Kidney (tissue), 14 donors: Measurements from ENCODE around the gene FHDC1. TPM values are rescaled to one million over a fixed set of nuclear protein-coding genes. Genes with fewer than 3 reads are reported as not detected.

ENCODE experiments used
- DNase-seq, 5 donors: peaks; one replicate each; pipeline ENCODE4 v3.0.0-alpha.2; 2013 to 2020
- FAIRE-seq: peaks from 2 replicates; lab custom pipeline; 2012; peaks lifted over from hg19 to GRCh38; lab: Jason Lieb, UNC
- H3K27ac ChIP-seq, 2 donors: one replicate each; pipeline ENCODE4 v1.7.0; 2013; ENCODE audit warnings: low read depth in 2 of 2, low read length in 2 of 2, inconsistent platforms in 1 of 2
- H3K27me3 ChIP-seq: one replicate; pipeline ENCODE4 v1.7.1; 2013; ENCODE audit warnings: low read length, inconsistent platforms; ENCODE audit not compliant: control insufficient read depth, insufficient read depth
- H3K36me3 ChIP-seq, 3 donors: one replicate each; pipeline versions ENCODE4 v1.7.0 to v1.7.1; 2013; ENCODE audit warnings: low read length in 3 of 3, control low read depth in 1 of 3, inconsistent platforms in 1 of 3; ENCODE audit not compliant: insufficient read depth in 3 of 3, control insufficient read depth in 2 of 3
- H3K4me1 ChIP-seq, 3 donors: one replicate each; pipeline versions ENCODE4 v1.7.0 to v1.7.1; 2013; ENCODE audit warnings: low read length in 3 of 3, inconsistent platforms in 1 of 3, low read depth in 1 of 3; ENCODE audit not compliant: control insufficient read depth in 2 of 3, insufficient read depth in 2 of 3
- H3K4me3 ChIP-seq, 3 donors: one replicate each; pipeline versions ENCODE4 v1.7.0 to v1.8.1; 2013; ENCODE audit warnings: low read length in 3 of 3, control low read depth in 1 of 3, inconsistent platforms in 1 of 3
- H3K9ac ChIP-seq, 3 donors: one replicate each; pipeline versions ENCODE4 v1.7.0 to v1.7.1; 2013; ENCODE audit warnings: low read length in 3 of 3, control low read depth in 1 of 3, inconsistent platforms in 1 of 3
- H3K9me3 ChIP-seq, 3 donors: one replicate each; pipeline versions ENCODE4 v1.7.0 to v1.7.1; 2013; ENCODE audit warnings: low read length in 3 of 3, control low read depth in 1 of 3, inconsistent platforms in 1 of 3; ENCODE audit not compliant: control insufficient read depth in 2 of 3, insufficient read depth in 1 of 3
- intact Hi-C: fragments of 100-400 bp; cut with DNase I; formaldehyde crosslinking; loops from one replicate; pipeline ENCODE4 v1.11.1; 2022
- polyA plus RNA-seq: library from polyadenylated mRNA; stranded (reverse); fragments of 350-450 nt; fragmentation: Illumina TruSeq; extraction: RNeasy Lipid Tissue Mini Kit (QIAGEN cat#74804); gene quantifications from one replicate; pipeline ENCODE4 v1.2.3, GENCODE V29; 2014; ENCODE audit warnings: low read depth, low replicate concordance; ENCODE audit not compliant: insufficient read depth
- total RNA-seq: library from RNA; stranded (reverse); fragmentation: NEBNext Ultra II Directional; extraction: Animal tissue kit (Norgen Biotek cat#: 25700); gene quantifications from one replicate; pipeline ENCODE4 v1.2.1, GENCODE V29; 2021
- TF ChIP-seq, protein P1 (sequence below): IDR thresholded peaks from 3 replicates; pipeline ENCODE4 v1.5.1; 2012; ENCODE audit warnings: mild to moderate bottlenecking, moderate library complexity, borderline replicate concordance; ENCODE audit not compliant: insufficient read depth; ENCODE audit errors: extremely low read depth
- donor health status: control.
- donor health status: control.
- donor health status: control.
- donor health status: control.
- donor health status: control.
- donor health status: DM: yes; HTN: yes; CAD: no.
- donor health status: Normal renal cell carcinoma (clear cell type).

FHDC1 gene
- total and polyA plus RNA-seq, 2 donors from 2014 or later: 1.5 to 5.9 TPM

GRCh38 chr4:153010146-153010545 is 74.0 kb downstream of the FHDC1 start:
- Histone ChIP-seq H3K4me3 (no peak overlapping the region), H3K4me1 (no peaks in the 10 kb centered on the region), H3K27ac (no peak overlapping the region), H3K9ac (no peak overlapping the region), H3K36me3 (no peaks in the 10 kb centered on the region), H3K9me3 (no peaks in the 10 kb centered on the region), H3K27me3 (no peaks in the 10 kb centered on the region)
- FAIRE-seq (no peak), DNase-seq (no peak)
- TF ChIP-seq, protein P1, sequence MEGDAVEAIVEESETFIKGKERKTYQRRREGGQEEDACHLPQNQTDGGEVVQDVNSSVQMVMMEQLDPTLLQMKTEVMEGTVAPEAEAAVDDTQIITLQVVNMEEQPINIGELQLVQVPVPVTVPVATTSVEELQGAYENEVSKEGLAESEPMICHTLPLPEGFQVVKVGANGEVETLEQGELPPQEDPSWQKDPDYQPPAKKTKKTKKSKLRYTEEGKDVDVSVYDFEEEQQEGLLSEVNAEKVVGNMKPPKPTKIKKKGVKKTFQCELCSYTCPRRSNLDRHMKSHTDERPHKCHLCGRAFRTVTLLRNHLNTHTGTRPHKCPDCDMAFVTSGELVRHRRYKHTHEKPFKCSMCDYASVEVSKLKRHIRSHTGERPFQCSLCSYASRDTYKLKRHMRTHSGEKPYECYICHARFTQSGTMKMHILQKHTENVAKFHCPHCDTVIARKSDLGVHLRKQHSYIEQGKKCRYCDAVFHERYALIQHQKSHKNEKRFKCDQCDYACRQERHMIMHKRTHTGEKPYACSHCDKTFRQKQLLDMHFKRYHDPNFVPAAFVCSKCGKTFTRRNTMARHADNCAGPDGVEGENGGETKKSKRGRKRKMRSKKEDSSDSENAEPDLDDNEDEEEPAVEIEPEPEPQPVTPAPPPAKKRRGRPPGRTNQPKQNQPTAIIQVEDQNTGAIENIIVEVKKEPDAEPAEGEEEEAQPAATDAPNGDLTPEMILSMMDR: no peak
- intact Hi-C loops: no loop called here

GRCh38 chr4:153013202-153013977 is 77.3 kb downstream of the FHDC1 start:
- FAIRE-seq: no peak
- no peaks in the 10 kb centered on the region for H3K9me3 ChIP-seq
- TF ChIP-seq, protein P1: no peak
- no peak overlapping the region for H3K4me3 ChIP-seq
- no peaks in the 10 kb centered on the region for H3K27me3 ChIP-seq
- H3K4me1 ChIP-seq: no peaks in the 10 kb centered on the region
- no peaks in the 10 kb centered on the region for H3K36me3 ChIP-seq
- H3K9ac ChIP-seq: no peak overlapping the region
- intact Hi-C loops: no loop called here
- H3K27ac ChIP-seq: no peak overlapping the region
- no peak for DNase-seq

DNA sequence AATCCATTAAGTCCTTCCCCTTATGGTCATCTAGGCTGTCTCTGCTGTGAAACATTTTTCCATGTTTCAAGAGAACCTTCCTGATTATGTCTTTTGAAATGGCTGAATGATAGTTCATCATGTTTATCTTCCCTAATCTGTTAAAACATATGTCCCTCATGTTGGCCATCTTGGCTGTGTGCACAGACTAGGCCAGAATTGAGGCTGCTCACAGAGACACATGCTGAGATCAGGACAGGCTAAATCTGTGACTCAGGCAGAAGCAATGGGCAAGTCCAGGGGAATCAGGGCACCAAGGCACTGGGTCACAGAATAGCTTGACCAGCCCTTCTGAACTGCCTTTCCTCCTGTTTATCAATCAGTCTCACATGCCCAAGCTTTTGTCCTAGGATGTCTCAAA is 78.3 kb downstream of the FHDC1 start:
- no peaks in the 10 kb centered on the region for H3K9me3 ChIP-seq
- TF ChIP-seq, protein P1: no peak
- no peaks in the 10 kb centered on the region for H3K36me3 ChIP-seq
- H3K4me1 ChIP-seq: no peaks in the 10 kb centered on the region
- H3K4me3 ChIP-seq: no peak overlapping the region
- intact Hi-C loops: no loop called here
- no peak overlapping the region for H3K27ac ChIP-seq
- DNase-seq: no peak
- FAIRE-seq: no peak
- no peaks in the 10 kb centered on the region for H3K27me3 ChIP-seq
- no peak overlapping the region for H3K9ac ChIP-seq

GRCh38 chr4:153016592-153016991 is 80.5 kb downstream of the FHDC1 start:
- TF ChIP-seq, protein P1: no peak
- FAIRE-seq: no peak

More at GRCh38 chr4:153016592-153016991, 80.5 kb downstream of the FHDC1 start:
- Histone ChIP-seq H3K27me3 (no peaks in the 10 kb centered on the region), H3K36me3 (no peaks in the 10 kb centered on the region), H3K27ac (no peak overlapping the region), H3K9ac (no peak overlapping the region), H3K4me1 (no peaks in the 10 kb centered on the region), H3K4me3 (no peak overlapping the region), H3K9me3 (no peaks in the 10 kb centered on the region)
- intact Hi-C loops: no loop called here
- no peak for DNase-seq
